GM12872 (cell line): ENCODE results near the gene RB1.

Source experiments
- CTCF ChIP-seq: IDR thresholded peaks from 3 replicates; pipeline ENCODE4 v1.5.1; 2011; ENCODE audit warnings: low read depth, mild to moderate bottlenecking, low read length, moderate library complexity; ENCODE audit not compliant: insufficient read depth

The RB1 gene

GRCh38 chr13:48476686-48477085, 173.1 kb downstream of the RB1 start:
- no peak for TF ChIP-seq CTCF

GRCh38 chr13:48477191-48477855, 173.8 kb downstream of the RB1 start:
- no peak for TF ChIP-seq CTCF

- no peak for TF ChIP-seq CTCF
Measured at GRCh38 chr13:48478391-48478790, 174.8 kb downstream of the RB1 start.

GRCh38 chr13:48483575-48483974, 180.0 kb downstream of the RB1 start:
- TF ChIP-seq CTCF, result no peak

GRCh38 chr13:48485432-48485831, 181.9 kb downstream of the RB1 start:
- TF ChIP-seq CTCF, result no peak

GRCh38 chr13:48486362-48486761, 182.8 kb downstream of the RB1 start:
- no peak for TF ChIP-seq CTCF

GRCh38 chr13:48486836-48487235, 183.3 kb downstream of the RB1 start:
- TF ChIP-seq CTCF, result no peak

GRCh38 chr13:48487968-48488367, 184.4 kb downstream of the RB1 start:
- no peak for TF ChIP-seq CTCF
